GM18498 (cell line): ENCODE data around the gene PLEKHG1.

Experiments used
- ATAC-seq: cut with Tn5 transposase; IDR thresholded peaks from one replicate; pipeline ENCODE4 v1.9.1; 2021; ENCODE audit warnings: mild to moderate bottlenecking, moderate library complexity; ENCODE audit not compliant: unreplicated experiment

Gene PLEKHG1

GRCh38 chr6:150617496-150618460, 18.1 kb downstream of the PLEKHG1 start:
- ATAC-seq, result no peak

GRCh38 chr6:150619275-150619674, 19.6 kb downstream of the PLEKHG1 start:
- ATAC-seq, result no peak

- ATAC-seq, result no peak
These were observed 20.6 kb downstream of the PLEKHG1 start for GRCh38 chr6:150620244-150620643.

- no peak for ATAC-seq
These were observed 21.1 kb downstream of the PLEKHG1 start for GRCh38 chr6:150620763-150621162.

GRCh38 chr6:150622476-150622875, 22.8 kb downstream of the PLEKHG1 start:
- no peak for ATAC-seq

- peak; percentile 98 for ATAC-seq
These were observed 23.5 kb downstream of the PLEKHG1 start for GRCh38 chr6:150622941-150623874.

GRCh38 chr6:150624191-150624590, 24.5 kb downstream of the PLEKHG1 start:
- ATAC-seq, result no peak

- ATAC-seq, result no peak
These were observed 26.2 kb downstream of the PLEKHG1 start for GRCh38 chr6:150625927-150626326.

GRCh38 chr6:150627154-150627553, 27.5 kb downstream of the PLEKHG1 start:
- no peak for ATAC-seq

- no peak for ATAC-seq
These were observed 27.9 kb downstream of the PLEKHG1 start for GRCh38 chr6:150627585-150628025.

- no peak for ATAC-seq
These were observed 29.2 kb downstream of the PLEKHG1 start for GRCh38 chr6:150628908-150629307.

- no peak for ATAC-seq
These were observed 31.7 kb downstream of the PLEKHG1 start for GRCh38 chr6:150631283-150631983.

- ATAC-seq, result no peak
These were observed 32.4 kb downstream of the PLEKHG1 start for GRCh38 chr6:150631984-150632642.

- peak; percentile 53 for ATAC-seq
These were observed 33.2 kb downstream of the PLEKHG1 start for GRCh38 chr6:150632785-150633485.

GRCh38 chr6:150633486-150633834, 33.8 kb downstream of the PLEKHG1 start:
- peak; percentile 28 for ATAC-seq

GRCh38 chr6:150634176-150634963, 34.7 kb downstream of the PLEKHG1 start:
- no peak for ATAC-seq

- no peak for ATAC-seq
These were observed 35.2 kb downstream of the PLEKHG1 start for GRCh38 chr6:150634964-150635292.

- no peak for ATAC-seq
These were observed 36.3 kb downstream of the PLEKHG1 start for GRCh38 chr6:150635906-150636514.

GRCh38 chr6:150636808-150637207, 37.1 kb downstream of the PLEKHG1 start:
- ATAC-seq, result no peak
